Trophoblast cell (in vitro differentiated cells and primary cell): Measurements from ENCODE around the gene GNAI1.

Source experiments
- DNase-seq, 2 donors: peaks; one replicate each; pipeline ENCODE4 v3.0.0-alpha.2; 2016
- H2AFZ ChIP-seq: 2 replicates; pipeline ENCODE4 v1.6.1; 2013; ENCODE audit warnings: low read length, moderate library complexity, mild to moderate bottlenecking; ENCODE audit not compliant: insufficient read depth, poor library complexity
- H2AK5ac ChIP-seq: 2 replicates; pipeline ENCODE4 v1.6.1; 2013; ENCODE audit warnings: mild to moderate bottlenecking, low read length
- H2BK120ac ChIP-seq: 2 replicates; pipeline ENCODE4 v1.6.1; 2013; ENCODE audit warnings: low read length, mild to moderate bottlenecking, moderate library complexity; ENCODE audit not compliant: insufficient read depth, poor library complexity
- H2BK12ac ChIP-seq: 2 replicates; pipeline ENCODE4 v1.6.1; 2013; ENCODE audit warnings: mild to moderate bottlenecking, low read length, moderate library complexity
- H2BK5ac ChIP-seq: 2 replicates; pipeline ENCODE4 v1.6.1; 2013; ENCODE audit warnings: low read length, low read depth, moderate library complexity, mild to moderate bottlenecking; ENCODE audit not compliant: poor library complexity
- H3K14ac ChIP-seq: 2 replicates; pipeline ENCODE4 v1.6.1; 2013; ENCODE audit warnings: mild to moderate bottlenecking, low read length
- H3K18ac ChIP-seq: 2 replicates; pipeline ENCODE4 v1.6.1; 2013; ENCODE audit warnings: mild to moderate bottlenecking, low read length
- H3K23ac ChIP-seq: 2 replicates; pipeline ENCODE4 v1.6.1; 2013; ENCODE audit warnings: low read length
- H3K27ac ChIP-seq: 2 replicates; pipeline ENCODE4 v1.5.1; 2013; ENCODE audit warnings: low read depth, mild to moderate bottlenecking, inconsistent platforms, low read length, moderate library complexity
- H3K27me3 ChIP-seq: 2 replicates; pipeline ENCODE4 v1.6.1; 2013; ENCODE audit warnings: inconsistent platforms, mild to moderate bottlenecking, low read length, moderate library complexity; ENCODE audit not compliant: insufficient read depth
- H3K36me3 ChIP-seq, 2 experiments: 1 replicate in 1 of 2; 2 replicates in 1 of 2; pipeline ENCODE4 v1.6.1; 2013; ENCODE audit warnings: low read length in 2 of 2, mild to moderate bottlenecking in 2 of 2, moderate library complexity in 1 of 2; ENCODE audit not compliant: insufficient read depth in 2 of 2, control insufficient read depth in 1 of 2
- H3K4ac ChIP-seq: 2 replicates; pipeline ENCODE4 v1.6.1; 2013; ENCODE audit warnings: low read depth, mild to moderate bottlenecking, low read length, moderate library complexity
- H3K4me1 ChIP-seq, 2 experiments: 1 replicate in 1 of 2; 2 replicates in 1 of 2; pipeline ENCODE4 v1.6.1; 2013; ENCODE audit warnings: low read length in 2 of 2, mild to moderate bottlenecking in 2 of 2, moderate library complexity in 1 of 2; ENCODE audit not compliant: insufficient read depth in 2 of 2, control insufficient read depth in 1 of 2
- H3K4me2 ChIP-seq: 2 replicates; pipeline ENCODE4 v1.6.1; 2013; ENCODE audit warnings: inconsistent platforms, mild to moderate bottlenecking, low read length, moderate library complexity
- H3K4me3 ChIP-seq: 2 replicates; pipeline ENCODE4 v1.5.1; 2013; ENCODE audit warnings: mild to moderate bottlenecking, low read depth, low read length, inconsistent platforms
- H3K79me1 ChIP-seq: one replicate; pipeline ENCODE4 v1.6.1; 2013; ENCODE audit warnings: low read length
- H3K79me2 ChIP-seq: 2 replicates; pipeline ENCODE4 v1.6.1; 2013; ENCODE audit warnings: low read length, mild to moderate bottlenecking; ENCODE audit not compliant: control insufficient read depth, insufficient read depth, poor library complexity
- H3K9ac ChIP-seq: 2 replicates; pipeline ENCODE4 v1.6.1; 2013; ENCODE audit warnings: mild to moderate bottlenecking, low read length
- H3K9me3 ChIP-seq: 2 replicates; pipeline ENCODE4 v1.6.1; 2013; ENCODE audit warnings: low read depth, mild to moderate bottlenecking, control low read depth, inconsistent platforms, low read length; ENCODE audit not compliant: insufficient read depth
- H4K12ac ChIP-seq: 2 replicates; pipeline ENCODE4 v1.6.1; 2013; ENCODE audit warnings: low read depth, mild to moderate bottlenecking, low read length, moderate library complexity
- H4K8ac ChIP-seq: 2 replicates; pipeline ENCODE4 v1.6.1; 2013; ENCODE audit warnings: low read depth, mild to moderate bottlenecking, low read length, moderate library complexity
- H4K91ac ChIP-seq: one replicate; pipeline ENCODE4 v1.6.1; 2013; ENCODE audit warnings: low read depth, mild to moderate bottlenecking, low read length, moderate library complexity
- WGBS: extraction: QIAGEN DNeasy Blood & Tissue Kit; methylation state at CpG from one replicate; pipeline ENCODE4 v1.1.7; 2013; ENCODE audit warnings: missing lambda C conversion rate; ENCODE audit not compliant: insufficient read length, insufficient coverage; ENCODE audit errors: extremely low coverage; 5-methylcytosine and 5-hydroxymethylcytosine counted together

The GNAI1 gene

DNA sequence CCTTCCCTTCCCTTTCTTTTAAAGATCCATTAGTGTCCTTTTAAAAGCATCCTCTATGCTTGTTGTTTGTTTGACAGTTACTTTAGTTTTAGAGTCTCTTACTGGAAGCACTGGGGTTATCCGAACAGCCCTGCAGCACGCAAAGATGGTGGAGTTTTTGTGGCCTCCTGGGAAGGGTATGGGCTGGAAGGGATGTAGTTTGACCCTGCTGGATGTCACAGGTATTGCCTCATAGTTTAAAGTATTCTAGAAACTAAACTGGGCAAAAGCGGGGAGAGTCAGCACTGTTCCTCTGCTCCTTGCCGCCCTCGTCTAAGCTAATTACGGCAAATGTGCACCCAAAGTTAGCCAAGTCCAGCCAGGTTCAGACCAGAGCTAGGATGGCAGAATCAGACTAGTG is 35.8 kb upstream of the GNAI1 start:
- no peaks in the 10 kb centered on the region for H3K79me2 ChIP-seq
- no CpG with 5 or more reads among the region's 6 CpGs for WGBS

DNA sequence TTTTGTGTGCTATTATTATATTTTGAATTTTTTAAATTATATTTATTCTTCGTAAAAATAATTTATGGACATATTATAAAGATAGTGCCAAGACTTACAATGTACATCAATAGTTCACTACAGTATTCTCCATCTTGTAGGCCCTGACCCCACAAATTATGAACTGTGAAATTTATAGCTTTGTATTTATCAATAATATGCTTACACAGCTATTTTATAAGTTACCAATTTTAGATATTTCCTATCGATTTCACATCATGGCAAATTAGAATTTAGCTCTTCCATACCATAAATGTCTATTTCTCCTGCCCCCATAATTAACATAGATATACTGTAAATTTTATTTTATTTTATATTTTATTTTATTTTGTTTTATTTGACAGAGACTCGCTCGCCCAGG is 34.4 kb upstream of the GNAI1 start:
- Histone ChIP-seq H3K79me2 (no peaks in the 10 kb centered on the region), H3K4me1 (peaks cover under 1% of the 10 kb centered on the region in 2 experiments), H2BK5ac (no peak overlapping the region), H3K36me3 (no peaks in the 10 kb centered on the region), H3K4me2 (no peak overlapping the region), H3K14ac (no peak overlapping the region), H4K12ac (no peak overlapping the region), H3K4ac (no peak overlapping the region), H2AFZ (no peak overlapping the region), H3K4me3 (no peak overlapping the region), H4K8ac (no peak overlapping the region), H2AK5ac (no peak overlapping the region), H3K23ac (no peak overlapping the region), H3K9ac (no peak overlapping the region), H2BK120ac (no peak overlapping the region), H3K27ac (no peak overlapping the region), H3K9me3 (no peaks in the 10 kb centered on the region), H3K27me3 (no peaks in the 10 kb centered on the region), H4K91ac (no peak overlapping the region), H3K18ac (no peak overlapping the region), H2BK12ac (no peak overlapping the region), H3K79me1 (no peaks in the 10 kb centered on the region)
- WGBS = no CpG with 5 or more reads among the region's 4 CpGs
- no peak for DNase-seq

More for the DNA sequence above, 35.8 kb upstream of the GNAI1 start:
- H3K4me2 ChIP-seq = no peak overlapping the region
- no peak overlapping the region for H2AFZ ChIP-seq
- no peaks in the 10 kb centered on the region for H3K4me1 ChIP-seq
- no peaks in the 10 kb centered on the region for H3K79me1 ChIP-seq
- H4K8ac ChIP-seq = no peak overlapping the region
- H2AK5ac ChIP-seq = no peak overlapping the region
- no peak overlapping the region for H3K27ac ChIP-seq
- H2BK120ac ChIP-seq = no peak overlapping the region
- H3K4ac ChIP-seq = no peak overlapping the region
- H4K91ac ChIP-seq = no peak overlapping the region
- no peak overlapping the region for H4K12ac ChIP-seq
- DNase-seq = peak in 1 of 2 donors; percentile 46
- no peak overlapping the region for H2BK5ac ChIP-seq
- no peak overlapping the region for H3K14ac ChIP-seq
- H3K9me3 ChIP-seq = no peaks in the 10 kb centered on the region
- no peak overlapping the region for H3K23ac ChIP-seq
- no peak overlapping the region for H2BK12ac ChIP-seq
- no peak overlapping the region for H3K9ac ChIP-seq
- no peak overlapping the region for H3K18ac ChIP-seq
- no peak overlapping the region for H3K4me3 ChIP-seq
- H3K27me3 ChIP-seq = no peaks in the 10 kb centered on the region
- no peaks in the 10 kb centered on the region for H3K36me3 ChIP-seq

DNA sequence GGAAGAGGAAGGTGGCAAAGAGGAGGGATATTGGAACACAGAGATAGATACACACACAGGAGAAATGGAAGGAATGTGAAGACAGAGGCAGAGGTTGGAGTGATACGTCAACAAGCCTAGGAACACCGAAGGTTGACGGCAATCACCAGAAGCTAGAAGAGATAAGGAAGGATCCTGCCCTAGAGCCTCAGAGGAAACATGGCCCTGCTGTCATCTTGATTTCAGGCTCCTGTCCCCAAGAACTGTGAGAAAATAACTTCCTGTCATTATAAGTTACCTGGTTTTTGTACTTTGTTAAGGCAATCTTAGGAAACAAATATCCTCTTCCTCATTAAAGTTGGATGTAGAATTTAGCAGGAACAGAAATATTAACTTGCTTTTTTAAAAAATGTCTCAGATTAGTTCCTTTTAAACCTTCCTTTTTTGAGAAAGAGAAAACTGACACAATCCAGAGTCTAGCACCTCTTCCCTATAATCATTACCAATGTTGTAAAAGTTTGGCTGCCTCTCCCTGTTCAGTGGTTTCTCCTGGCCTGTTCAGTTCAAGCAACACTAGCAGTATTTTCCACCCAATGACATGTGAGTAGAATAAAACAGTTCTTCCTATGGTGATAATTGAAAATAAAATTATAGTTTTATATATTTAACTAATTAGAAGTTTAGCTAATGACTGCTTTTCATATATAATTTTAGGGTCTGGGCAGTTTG is 28.8 kb upstream of the GNAI1 start:
- Histone ChIP-seq H3K36me3 (no peaks in the 10 kb centered on the region), H3K9ac (no peak overlapping the region), H2AK5ac (no peak overlapping the region), H3K4me1 (peaks cover 5 to 6% of the 10 kb centered on the region in 2 experiments), H4K12ac (no peak overlapping the region), H3K18ac (no peak overlapping the region), H3K27me3 (no peaks in the 10 kb centered on the region), H3K9me3 (no peaks in the 10 kb centered on the region), H4K8ac (no peak overlapping the region), H3K79me1 (no peaks in the 10 kb centered on the region), H3K4ac (no peak overlapping the region), H2AFZ (no peak overlapping the region), H4K91ac (no peak overlapping the region), H2BK5ac (no peak overlapping the region), H3K27ac (no peak overlapping the region), H2BK120ac (no peak overlapping the region), H3K4me3 (no peak overlapping the region), H3K14ac (no peak overlapping the region), H3K4me2 (no peak overlapping the region), H3K79me2 (no peaks in the 10 kb centered on the region), H2BK12ac (peak overlapping the region; percentile 42), H3K23ac (no peak overlapping the region)
- no CpG with 5 or more reads among the region's 3 CpGs for WGBS
- DNase-seq = peak; percentile 5 to 43

DNA sequence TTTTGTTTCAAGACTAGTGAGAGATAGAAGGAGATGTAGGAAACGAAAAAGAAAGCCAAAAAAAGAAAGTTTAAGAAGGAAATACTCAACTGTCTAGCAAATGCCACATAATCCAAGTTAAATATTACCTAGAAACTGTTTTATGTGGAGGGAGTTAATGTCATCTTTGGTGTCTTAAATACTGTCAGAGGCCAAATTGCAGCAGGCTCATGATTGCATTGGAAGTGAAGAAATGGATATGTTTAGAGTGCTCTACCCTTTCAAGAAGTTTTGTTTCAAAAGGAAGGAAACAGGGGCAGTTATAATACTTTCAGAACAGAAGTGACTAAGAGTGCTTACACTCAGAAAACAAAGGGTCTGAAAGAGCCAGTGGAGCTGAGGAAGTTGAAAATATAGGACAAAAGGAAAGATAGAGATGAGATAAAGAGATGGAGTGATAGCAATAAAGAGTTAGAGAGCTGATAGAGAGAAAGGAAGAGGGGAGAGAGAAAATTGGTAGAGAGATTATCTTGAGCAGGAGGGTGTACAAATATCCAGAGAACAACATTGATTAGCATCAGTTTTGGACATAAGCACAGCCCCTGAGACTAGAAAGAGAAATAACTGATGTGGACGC is 28.0 kb upstream of the GNAI1 start:
- H3K27ac ChIP-seq = no peak overlapping the region
- H4K91ac ChIP-seq = no peak overlapping the region
- H3K14ac ChIP-seq = no peak overlapping the region
- peaks cover 5 to 6% of the 10 kb centered on the region in 2 experiments for H3K4me1 ChIP-seq
- H3K79me2 ChIP-seq = no peaks in the 10 kb centered on the region
- WGBS = no CpG with 5 or more reads among the region's 2 CpGs
- H3K4me2 ChIP-seq = no peak overlapping the region
- H2BK120ac ChIP-seq = no peak overlapping the region
- H4K12ac ChIP-seq = no peak overlapping the region
- H3K36me3 ChIP-seq = no peaks in the 10 kb centered on the region
- H3K18ac ChIP-seq = no peak overlapping the region
- H3K4me3 ChIP-seq = no peak overlapping the region
- no peak overlapping the region for H3K4ac ChIP-seq
- H3K23ac ChIP-seq = no peak overlapping the region
- no peak overlapping the region for H2AK5ac ChIP-seq
- no peaks in the 10 kb centered on the region for H3K27me3 ChIP-seq
- H2AFZ ChIP-seq = no peak overlapping the region
- no peak overlapping the region for H4K8ac ChIP-seq
- DNase-seq = no peak
- no peaks in the 10 kb centered on the region for H3K9me3 ChIP-seq
- no peak overlapping the region for H3K9ac ChIP-seq
- H2BK12ac ChIP-seq = no peak overlapping the region
- H2BK5ac ChIP-seq = no peak overlapping the region
- no peaks in the 10 kb centered on the region for H3K79me1 ChIP-seq
